Tibial nerve (tissue), 4 donors: Measurements from ENCODE around the gene UNC45A. TPM values are rescaled to one million over a fixed set of nuclear protein-coding genes. Genes with fewer than 3 reads are reported as not detected.

Experiments
- DNase-seq, 2 donors: peaks; one replicate each; pipeline ENCODE4 v3.0.0-alpha.2; 2019; ENCODE audit warnings: low spot score in 2 of 2
- H3K27ac ChIP-seq, 4 donors: fragments of 200-600 bp; sonication (generic) in 3 of 4; one replicate each; pipeline ENCODE4 v1.5.1; 2017 to 2019; ENCODE audit warnings: mild to moderate bottlenecking in 1 of 4
- H3K27me3 ChIP-seq, 2 donors: fragments of 200-600 bp; sonication (generic) in 1 of 2; one replicate each; pipeline versions ENCODE4 v1.5.1 to v1.6.0; 2017 to 2019
- H3K36me3 ChIP-seq, 3 donors: fragments of 200-600 bp; sonication (generic); one replicate each; pipeline ENCODE4 v1.5.1; 2018 to 2019
- H3K4me1 ChIP-seq, 4 donors: fragments of 200-600 bp; sonication (generic) in 3 of 4; one replicate each; pipeline ENCODE4 v1.5.1; 2017 to 2019
- H3K4me3 ChIP-seq, 4 donors: fragments of 200-600 bp; sonication (generic) in 3 of 4; one replicate each; pipeline ENCODE4 v1.5.1; 2017 to 2019; ENCODE audit warnings: mild to moderate bottlenecking in 1 of 4, moderate library complexity in 1 of 4
- H3K9me3 ChIP-seq, 4 donors: fragments of 200-600 bp; sonication (generic) in 3 of 4; one replicate each; pipeline ENCODE4 v1.5.1; 2017 to 2019
- CTCF ChIP-seq, 5 experiments: fragments of 200-600 bp in 3 of 5; fragments of 450-650 bp in 2 of 5; sonication (generic) in 3 of 5; IDR thresholded peaks; one replicate each; pipeline ENCODE4 v1.5.1; 2016 to 2019; ENCODE audit warnings: antibody characterized with exemption in 5 of 5, mild to moderate bottlenecking in 3 of 5, moderate library complexity in 2 of 5
- EP300 ChIP-seq, 2 donors: sonication (generic); formaldehyde crosslinking; IDR thresholded peaks; one replicate each; pipeline ENCODE4 v1.6.1; 2017; ENCODE audit warnings: antibody characterized with exemption in 2 of 2, mild to moderate bottlenecking in 1 of 2
- POLR2A ChIP-seq, 2 donors: fragments of 450-650 bp; IDR thresholded peaks; one replicate each; pipeline ENCODE4 v1.6.1; 2017; ENCODE audit warnings: antibody characterized with exemption in 2 of 2, mild to moderate bottlenecking in 2 of 2, moderate library complexity in 2 of 2
- WGBS, 2 donors: methylation state at CpG; one replicate each; pipeline ENCODE4 v1.1.5; 2018; 5-methylcytosine and 5-hydroxymethylcytosine counted together
- total RNA-seq, 4 donors: library from RNA; depleted of rRNA; stranded (reverse); fragments of >200 nt; gene quantifications; one replicate each; pipeline ENCODE4 v1.1.0, GENCODE V29; 2016

Gene UNC45A
- total RNA-seq, 4 donors from 2014 or later: 47.7 to 64.2 (median 58.4) TPM

- H3K4me3 ChIP-seq: no peak overlapping the region
- TF ChIP-seq EP300 (IDR thresholded peaks at IDR 0.05) (no peak), POLR2A (IDR thresholded peaks at IDR 0.05) (no peak)
- no peaks in the 10 kb centered on the region for H3K9me3 ChIP-seq
- H3K36me3 ChIP-seq: peaks cover under 1 to 40% (median 21%) of the 10 kb centered on the region in 3 donors
- no peak overlapping the region for H3K27ac ChIP-seq
- H3K4me1 ChIP-seq: peaks cover 0 to 46% (median 20%) of the 10 kb centered on the region in 4 donors
- no peaks in the 10 kb centered on the region for H3K27me3 ChIP-seq
- WGBS, 2 donors: 56 to 64% methylated on average over 1 of the region's 1 CpG
- no peak for DNase-seq
These were observed 1.7 kb downstream of the UNC45A start for GRCh38 chr15:90936823-90937222.

GRCh38 chr15:90938261-90938660 is 3.2 kb downstream of the UNC45A start:
- Histone ChIP-seq H3K27ac (no peak overlapping the region), H3K4me1 (peaks cover 0 to 35% (median 17%) of the 10 kb centered on the region in 4 donors), H3K9me3 (no peaks in the 10 kb centered on the region), H3K36me3 (peaks cover 5 to 55% (median 32%) of the 10 kb centered on the region in 3 donors), H3K4me3 (no peak overlapping the region), H3K27me3 (no peaks in the 10 kb centered on the region)
- DNase-seq: no peak
- 90 to 94% methylated on average over 5 of the region's 5 CpGs for WGBS, 2 donors
- TF ChIP-seq CTCF (IDR thresholded peaks at IDR 0.05) (no peak), EP300 (IDR thresholded peaks at IDR 0.05) (no peak), POLR2A (IDR thresholded peaks at IDR 0.05) (no peak)

GRCh38 chr15:90939756-90940155 is 4.7 kb downstream of the UNC45A start:
- Histone ChIP-seq H3K4me3 (no peak overlapping the region), H3K27me3 (no peaks in the 10 kb centered on the region), H3K9me3 (no peaks in the 10 kb centered on the region), H3K27ac (no peak overlapping the region), H3K4me1 (peaks cover 0 to 20% (median 10%) of the 10 kb centered on the region in 4 donors), H3K36me3 (peaks cover 5 to 70% (median 45%) of the 10 kb centered on the region in 3 donors)
- TF ChIP-seq POLR2A (IDR thresholded peaks at IDR 0.05): no peak
- no peak for TF ChIP-seq CTCF (IDR thresholded peaks at IDR 0.05)
- TF ChIP-seq EP300 (IDR thresholded peaks at IDR 0.05): no peak
- no peak for DNase-seq
- WGBS, 2 donors: 90 to 95% methylated on average over 7 of the region's 7 CpGs

GRCh38 chr15:90941038-90941437 is 6.0 kb downstream of the UNC45A start:
- no peak overlapping the region for H3K27ac ChIP-seq

GRCh38 chr15:90942354-90943120 is 7.5 kb downstream of the UNC45A start:
- H3K36me3 ChIP-seq: peaks cover 5 to 97% (median 57%) of the 10 kb centered on the region in 3 donors

More at GRCh38 chr15:90941038-90941437, 6.0 kb downstream of the UNC45A start:
- 96% methylated on average over 4 of the region's 4 CpGs for whole genome bisulfite sequencing, 2 donors
- peaks cover 0 to 12% (median 4%) of the 10 kb centered on the region in 4 donors for H3K4me1 ChIP-seq
- no peaks in the 10 kb centered on the region for H3K27me3 ChIP-seq
- no peak for DNase-seq
- H3K9me3 ChIP-seq: no peaks in the 10 kb centered on the region
- H3K4me3 ChIP-seq: no peak overlapping the region
- peaks cover 5 to 82% (median 49%) of the 10 kb centered on the region in 3 donors for H3K36me3 ChIP-seq
- TF ChIP-seq EP300 (IDR thresholded peaks at IDR 0.05) (no peak), POLR2A (IDR thresholded peaks at IDR 0.05) (no peak), CTCF (IDR thresholded peaks at IDR 0.05) (no peak)

More at GRCh38 chr15:90942354-90943120, 7.5 kb downstream of the UNC45A start:
- WGBS, 2 donors: 93% methylated on average over 11 to 12 of the region's 12 CpGs
- no peaks in the 10 kb centered on the region for H3K27me3 ChIP-seq
- no peak for TF ChIP-seq CTCF (IDR thresholded peaks at IDR 0.05)
- no peak for TF ChIP-seq EP300 (IDR thresholded peaks at IDR 0.05)
- no peak for TF ChIP-seq POLR2A (IDR thresholded peaks at IDR 0.05)
- no peak overlapping the region for H3K4me3 ChIP-seq
- H3K9me3 ChIP-seq: no peaks in the 10 kb centered on the region
- H3K4me1 ChIP-seq: no peaks in the 10 kb centered on the region
- H3K27ac ChIP-seq: no peak overlapping the region
- DNase-seq: no peak
